NCI-H748 treated with DMSO at 0.1 percent for 48 hours (cell line): Measurements from ENCODE around the gene COX14.
A peak's percentile ranks its signal among the peaks of the same experiment; 100 is the strongest.

Experiments used
- DNase-seq: peaks from one replicate; lab custom pipeline; 2025; lab: John Stamatoyannopoulos, UW

COX14 gene

GRCh38 chr12:50156641-50157040, 44.6 kb downstream of the COX14 start:
- no peak for DNase-seq

GRCh38 chr12:50157259-50157658, 45.2 kb downstream of the COX14 start:
- DNase-seq = no peak

GRCh38 chr12:50160643-50161042, 48.6 kb downstream of the COX14 start:
- DNase-seq = no peak

DNA sequence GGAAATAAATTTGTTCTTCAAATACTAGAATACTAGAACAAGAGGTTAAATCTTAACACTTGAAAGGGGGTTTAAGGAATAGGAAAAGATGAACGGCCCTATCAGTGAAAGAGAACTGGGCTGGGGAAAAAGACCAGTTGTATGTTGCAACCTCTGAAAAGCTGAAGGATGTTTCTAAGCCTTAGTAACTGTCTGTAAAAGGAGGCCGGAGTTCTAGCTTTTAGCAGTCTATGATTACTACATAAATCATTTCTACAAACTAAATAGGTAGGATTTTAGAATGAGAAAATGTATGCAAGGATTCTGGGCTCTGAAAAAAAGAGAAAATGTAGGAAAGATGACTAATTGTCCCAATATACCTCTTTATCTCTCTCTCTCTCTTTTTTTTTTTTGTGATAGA, 50.2 kb downstream of the COX14 start:
- DNase-seq = no peak

- no peak for DNase-seq
Measured at GRCh38 chr12:50164963-50165362, 52.9 kb downstream of the COX14 start.

- peak; percentile 37 for DNase-seq
Measured at GRCh38 chr12:50166799-50167048, 54.7 kb downstream of the COX14 start.

- peak; percentile 97 for DNase-seq
Measured at GRCh38 chr12:50167049-50167828, 55.2 kb downstream of the COX14 start, which contains the start of gene CERS5. Gene CERS5 (minus strand): TSS chr12:50167369. CDS start chr12:50167297, 72 bp downstream.
